ENCODE measurements around the gene MYO10.

MYO10 gene

DNA sequence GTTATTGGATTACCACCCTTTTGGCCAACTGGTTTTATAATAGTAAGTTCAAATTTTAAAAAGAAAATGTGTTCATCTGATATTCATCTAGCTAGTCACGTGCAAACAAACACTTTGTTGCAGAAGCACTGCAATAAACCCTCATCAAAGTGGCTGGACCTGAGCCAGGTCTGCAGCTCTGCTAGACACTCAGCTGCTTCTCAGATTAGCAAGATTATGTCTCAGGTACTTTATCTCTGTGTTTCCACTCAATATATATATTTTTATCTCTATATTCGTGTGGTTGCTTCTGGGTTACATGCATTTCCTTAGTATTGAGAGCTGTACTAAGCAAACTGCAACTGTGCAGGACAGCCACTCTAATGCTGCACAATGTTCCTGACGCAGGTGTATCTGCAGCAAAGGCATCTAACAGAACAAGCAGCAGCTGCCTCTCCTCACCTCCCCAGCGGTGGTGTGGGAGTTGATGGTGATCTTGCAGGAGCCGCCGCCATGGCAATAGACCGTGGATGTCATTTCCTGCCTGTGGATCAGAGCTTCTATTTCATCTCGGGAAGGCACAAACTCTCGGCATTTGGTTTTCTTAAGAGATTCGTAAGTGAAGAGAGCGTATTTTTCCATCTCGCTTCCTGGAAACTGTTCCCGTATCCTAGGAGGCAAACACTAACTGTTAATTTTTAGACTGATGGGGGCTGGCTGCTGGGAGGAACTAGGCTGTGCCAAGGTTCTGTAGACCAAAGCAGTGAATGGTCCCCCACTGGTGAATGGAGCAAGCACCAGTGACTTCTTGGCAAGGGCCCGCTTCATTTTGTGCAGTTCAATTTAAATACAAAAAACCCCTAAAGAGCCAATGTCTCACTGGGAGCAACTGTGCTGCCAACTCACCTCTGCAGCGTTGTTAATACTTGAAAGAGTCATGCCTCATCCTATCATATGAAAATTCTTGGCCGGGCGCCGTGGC lies 262.6 kb downstream of the MYO10 start:
- Histone ChIP-seq H3K4me3 (replicated peaks; ENCODE audit: low read depth, low read length) (no peak overlapping the region), H3K27me3 (replicated peaks; ENCODE audit: control insufficient read depth, insufficient read depth, low read length) (no peaks in the 10 kb centered on the region), H3K36me3 (ENCODE audit: control insufficient read depth, insufficient read depth, low read length) (no peaks in the 10 kb centered on the region)
- TF ChIP-seq, protein P1, sequence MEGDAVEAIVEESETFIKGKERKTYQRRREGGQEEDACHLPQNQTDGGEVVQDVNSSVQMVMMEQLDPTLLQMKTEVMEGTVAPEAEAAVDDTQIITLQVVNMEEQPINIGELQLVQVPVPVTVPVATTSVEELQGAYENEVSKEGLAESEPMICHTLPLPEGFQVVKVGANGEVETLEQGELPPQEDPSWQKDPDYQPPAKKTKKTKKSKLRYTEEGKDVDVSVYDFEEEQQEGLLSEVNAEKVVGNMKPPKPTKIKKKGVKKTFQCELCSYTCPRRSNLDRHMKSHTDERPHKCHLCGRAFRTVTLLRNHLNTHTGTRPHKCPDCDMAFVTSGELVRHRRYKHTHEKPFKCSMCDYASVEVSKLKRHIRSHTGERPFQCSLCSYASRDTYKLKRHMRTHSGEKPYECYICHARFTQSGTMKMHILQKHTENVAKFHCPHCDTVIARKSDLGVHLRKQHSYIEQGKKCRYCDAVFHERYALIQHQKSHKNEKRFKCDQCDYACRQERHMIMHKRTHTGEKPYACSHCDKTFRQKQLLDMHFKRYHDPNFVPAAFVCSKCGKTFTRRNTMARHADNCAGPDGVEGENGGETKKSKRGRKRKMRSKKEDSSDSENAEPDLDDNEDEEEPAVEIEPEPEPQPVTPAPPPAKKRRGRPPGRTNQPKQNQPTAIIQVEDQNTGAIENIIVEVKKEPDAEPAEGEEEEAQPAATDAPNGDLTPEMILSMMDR (IDR thresholded peaks at IDR 0.05; ENCODE audit: insufficient read depth, low read length, poor library complexity, severe bottlenecking) = no peak
- no peak for DNase-seq (ENCODE audit: extremely low read depth, insufficient read length)

DNA sequence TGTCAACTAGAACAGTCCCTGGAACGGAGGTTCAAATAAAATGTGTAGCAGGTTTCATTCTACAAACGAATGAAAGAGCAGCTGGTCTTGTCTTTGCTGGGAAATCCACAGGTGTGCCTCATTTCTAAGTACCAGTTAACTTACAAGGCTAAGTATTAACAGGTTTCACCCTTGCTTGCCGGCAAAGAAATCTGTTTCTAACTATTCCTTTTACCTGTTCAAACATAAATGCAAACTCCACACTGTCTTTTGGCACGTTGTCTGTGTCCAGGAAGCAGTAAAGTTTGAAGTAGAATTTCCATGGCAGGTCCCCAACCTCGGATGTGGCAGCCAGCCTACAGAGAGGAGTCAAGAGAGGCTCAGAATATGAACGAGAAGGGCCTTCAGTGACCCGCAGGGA lies 264.9 kb downstream of the MYO10 start:
- TF ChIP-seq, protein P1 (IDR thresholded peaks at IDR 0.05; ENCODE audit: insufficient read depth, low read length, poor library complexity, severe bottlenecking) = no peak
- Histone ChIP-seq H3K4me3 (replicated peaks; ENCODE audit: low read depth, low read length) (no peak overlapping the region), H3K27me3 (replicated peaks; ENCODE audit: control insufficient read depth, insufficient read depth, low read length) (no peaks in the 10 kb centered on the region), H3K36me3 (ENCODE audit: control insufficient read depth, insufficient read depth, low read length) (no peaks in the 10 kb centered on the region)
- DNase-seq (ENCODE audit: extremely low read depth, insufficient read length) = no peak

DNA sequence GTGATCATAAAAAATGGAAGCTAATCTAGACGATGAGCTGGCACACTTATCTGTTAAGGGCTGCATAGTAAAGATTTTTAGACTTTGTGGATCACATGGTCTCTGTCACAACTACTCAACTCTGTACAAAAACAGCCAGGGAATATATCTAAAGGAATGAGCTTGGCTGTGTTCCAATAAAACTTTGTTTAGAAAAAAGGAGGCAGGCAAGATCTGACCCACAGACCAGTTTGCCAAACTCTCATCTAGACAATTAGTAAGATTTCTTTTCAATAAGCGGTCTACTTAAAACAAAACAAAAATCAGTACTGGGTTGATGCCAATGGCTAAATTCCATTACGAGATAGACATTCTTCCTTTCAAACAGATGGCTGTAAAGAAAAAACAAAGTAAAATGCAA lies 266.3 kb downstream of the MYO10 start:
- Histone ChIP-seq H3K27me3 (replicated peaks; ENCODE audit: control insufficient read depth, insufficient read depth, low read length) (no peaks in the 10 kb centered on the region), H3K4me3 (replicated peaks; ENCODE audit: low read depth, low read length) (no peak overlapping the region), H3K36me3 (ENCODE audit: control insufficient read depth, insufficient read depth, low read length) (no peaks in the 10 kb centered on the region)
- no peak for DNase-seq (ENCODE audit: extremely low read depth, insufficient read length)
- TF ChIP-seq, protein P1 (IDR thresholded peaks at IDR 0.05; ENCODE audit: insufficient read depth, low read length, poor library complexity, severe bottlenecking) = no peak

DNA sequence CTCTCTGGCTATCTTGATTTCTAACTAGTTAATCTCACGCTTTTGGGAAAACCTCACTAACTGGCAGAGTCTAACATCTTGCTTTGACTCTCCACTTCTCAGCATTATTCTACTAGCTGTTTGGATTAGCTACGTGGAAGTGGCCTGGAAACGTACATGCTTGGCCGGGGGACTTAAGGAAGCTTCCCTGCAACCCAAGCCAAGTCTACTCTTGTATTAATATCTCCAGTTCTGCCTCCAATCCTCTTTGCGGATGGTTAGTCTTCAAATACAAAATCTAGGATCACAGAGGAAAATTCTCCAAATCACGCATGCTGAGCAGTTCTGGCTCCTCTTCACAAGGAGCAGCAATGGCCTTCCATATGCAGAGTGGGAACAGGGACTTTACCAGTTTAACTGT lies 267.5 kb downstream of the MYO10 start:
- no peak overlapping the region for H3K4me3 ChIP-seq (replicated peaks; ENCODE audit: low read depth, low read length)
- TF ChIP-seq, protein P1 (IDR thresholded peaks at IDR 0.05; ENCODE audit: insufficient read depth, low read length, poor library complexity, severe bottlenecking) = no peak
- no peak for DNase-seq (ENCODE audit: extremely low read depth, insufficient read length)
- H3K27me3 ChIP-seq (replicated peaks; ENCODE audit: control insufficient read depth, insufficient read depth, low read length) = no peaks in the 10 kb centered on the region
- H3K36me3 ChIP-seq (ENCODE audit: control insufficient read depth, insufficient read depth, low read length) = no peaks in the 10 kb centered on the region

DNA sequence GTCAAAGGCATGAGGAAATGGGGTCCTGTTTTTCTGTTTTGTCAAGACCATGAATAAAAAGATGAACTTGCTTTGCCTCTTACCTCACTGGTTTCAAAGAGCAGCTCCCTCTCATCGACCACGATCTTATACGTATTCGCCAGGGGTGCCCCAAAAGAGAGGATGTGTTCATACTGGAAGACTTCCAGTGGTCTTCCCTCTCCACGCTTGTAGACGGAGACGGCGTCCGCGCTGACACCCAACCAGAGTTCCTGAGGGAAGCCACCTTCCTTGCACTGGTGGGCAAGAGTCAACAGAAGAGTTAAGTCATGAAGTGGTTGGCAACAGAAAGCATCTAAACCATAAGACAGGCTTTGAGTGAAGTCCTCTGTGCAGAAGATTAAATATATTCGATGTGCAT lies 267.9 kb downstream of the MYO10 start:
- Histone ChIP-seq H3K27me3 (replicated peaks; ENCODE audit: control insufficient read depth, insufficient read depth, low read length) (no peaks in the 10 kb centered on the region), H3K36me3 (ENCODE audit: control insufficient read depth, insufficient read depth, low read length) (no peaks in the 10 kb centered on the region), H3K4me3 (replicated peaks; ENCODE audit: low read depth, low read length) (no peak overlapping the region)
- no peak for DNase-seq (ENCODE audit: extremely low read depth, insufficient read length)
- TF ChIP-seq, protein P1 (IDR thresholded peaks at IDR 0.05; ENCODE audit: insufficient read depth, low read length, poor library complexity, severe bottlenecking) = no peak

All from GM06990 (cell line).